Testis (tissue), 2 donors: ENCODE results near the gene CARS1.

ENCODE experiments used
- CTCF ChIP-seq, 3 experiments: fragments of 450-650 bp in 2 of 3; fragments of 200-600 bp in 1 of 3; sonication (generic) in 1 of 3; IDR thresholded peaks; one replicate each; pipeline ENCODE4 v1.5.1; 2016 to 2019; ENCODE audit warnings: antibody characterized with exemption in 3 of 3, mild to moderate bottlenecking in 2 of 3, moderate library complexity in 1 of 3
- POLR2A ChIP-seq: fragments of 450-650 bp; IDR thresholded peaks from one replicate; pipeline ENCODE4 v1.6.1; 2017; ENCODE audit warnings: antibody characterized with exemption, mild to moderate bottlenecking, moderate library complexity

GRCh38 chr11:3001496-3001895 lies 55.7 kb downstream of the CARS1 start:
- TF ChIP-seq CTCF (IDR thresholded peaks at IDR 0.05) (no peak), POLR2A (no peak)
